ENCODE measurements around the gene SLC17A9. TPM values are rescaled to one million over a fixed set of nuclear protein-coding genes. Genes with fewer than 3 reads are reported as not detected.
"Not testable (repeated sequence)": the region's sequence is repeated elsewhere in the genome, so short reads cannot be mapped to it uniquely, and the experiment has no call there.

The SLC17A9 gene
- total RNA-seq, 1 donor from 2014 or later, result 0.76 TPM

DNA sequence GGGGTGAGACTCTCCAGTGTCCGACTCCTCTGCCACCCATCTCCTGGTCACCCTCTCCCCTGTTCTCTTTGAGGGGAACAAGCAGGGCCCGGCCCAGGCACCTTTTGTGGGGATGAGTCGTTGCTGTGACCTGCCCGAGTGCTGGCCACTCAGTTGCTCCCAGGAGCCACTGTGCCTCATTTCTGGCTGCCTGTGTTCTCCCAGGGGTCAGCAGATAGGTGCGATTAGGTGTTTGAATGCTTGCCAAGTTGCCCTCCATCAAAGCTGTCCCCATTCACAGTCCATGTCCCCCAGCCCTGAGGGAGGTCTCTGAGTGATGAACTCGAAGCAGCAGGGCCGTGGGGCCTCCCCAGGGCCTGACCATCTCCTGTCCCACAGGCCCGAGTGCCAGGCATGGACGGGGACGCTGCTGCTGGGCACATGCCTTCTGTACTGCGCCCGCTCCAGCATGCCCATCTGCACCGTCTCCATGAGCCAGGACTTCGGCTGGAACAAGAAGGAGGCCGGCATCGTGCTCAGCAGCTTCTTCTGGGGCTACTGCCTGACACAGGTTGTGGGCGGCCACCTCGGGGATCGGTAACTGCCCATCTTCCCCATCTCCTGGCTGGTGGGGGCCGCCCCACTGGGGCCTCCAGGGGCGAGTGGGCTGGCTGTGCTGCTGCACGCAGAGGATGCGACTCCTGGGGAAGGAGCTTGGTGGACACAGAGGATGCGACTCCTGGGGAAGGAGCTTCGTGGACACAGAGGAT is 4.1 kb downstream of the SLC17A9 start:
- no peak for ATAC-seq

DNA sequence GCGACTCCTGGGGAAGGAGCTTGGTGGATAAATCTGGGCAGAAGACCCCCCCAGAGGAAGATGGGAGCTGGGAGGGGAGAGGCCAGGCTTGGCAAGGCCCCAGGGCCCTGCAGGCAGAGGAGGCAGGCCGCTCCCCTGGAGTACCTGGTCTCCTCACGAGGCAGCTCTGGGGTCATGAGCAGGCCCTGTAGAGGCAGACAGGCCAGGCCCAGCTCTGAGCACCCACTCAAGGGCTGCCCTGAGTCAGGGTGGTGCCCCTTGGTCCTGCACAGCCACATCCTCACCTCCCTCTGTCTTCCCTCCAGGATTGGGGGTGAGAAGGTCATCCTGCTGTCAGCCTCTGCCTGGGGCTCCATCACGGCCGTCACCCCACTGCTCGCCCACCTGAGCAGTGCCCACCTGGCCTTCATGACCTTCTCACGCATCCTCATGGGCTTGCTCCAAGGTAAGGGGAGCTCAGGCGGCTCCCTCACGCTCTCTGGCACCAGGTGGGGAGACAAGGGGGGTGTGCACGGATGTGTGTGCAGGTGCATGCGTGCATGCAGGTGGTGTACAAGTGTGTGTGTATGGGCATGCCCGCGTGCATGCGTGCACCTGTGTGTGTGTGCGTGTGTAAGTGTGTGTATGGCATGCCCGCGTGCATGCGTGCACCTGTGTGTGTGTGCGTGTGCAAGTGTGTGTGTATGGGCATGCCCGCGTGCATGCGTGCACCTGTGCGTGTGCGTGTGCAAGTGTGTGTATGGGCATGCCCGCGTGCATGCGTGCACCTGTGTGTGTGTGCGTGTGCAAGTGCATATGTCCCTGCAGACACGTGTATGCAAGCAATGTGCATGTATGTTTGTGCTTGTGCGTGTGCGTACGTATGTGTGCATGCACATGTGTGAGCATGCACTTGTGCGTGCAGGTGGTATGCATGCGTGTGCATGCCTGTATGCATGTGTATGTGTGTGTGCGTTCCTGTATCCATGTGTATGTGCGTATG is 4.9 kb downstream of the SLC17A9 start:
- no peak for ATAC-seq

DNA sequence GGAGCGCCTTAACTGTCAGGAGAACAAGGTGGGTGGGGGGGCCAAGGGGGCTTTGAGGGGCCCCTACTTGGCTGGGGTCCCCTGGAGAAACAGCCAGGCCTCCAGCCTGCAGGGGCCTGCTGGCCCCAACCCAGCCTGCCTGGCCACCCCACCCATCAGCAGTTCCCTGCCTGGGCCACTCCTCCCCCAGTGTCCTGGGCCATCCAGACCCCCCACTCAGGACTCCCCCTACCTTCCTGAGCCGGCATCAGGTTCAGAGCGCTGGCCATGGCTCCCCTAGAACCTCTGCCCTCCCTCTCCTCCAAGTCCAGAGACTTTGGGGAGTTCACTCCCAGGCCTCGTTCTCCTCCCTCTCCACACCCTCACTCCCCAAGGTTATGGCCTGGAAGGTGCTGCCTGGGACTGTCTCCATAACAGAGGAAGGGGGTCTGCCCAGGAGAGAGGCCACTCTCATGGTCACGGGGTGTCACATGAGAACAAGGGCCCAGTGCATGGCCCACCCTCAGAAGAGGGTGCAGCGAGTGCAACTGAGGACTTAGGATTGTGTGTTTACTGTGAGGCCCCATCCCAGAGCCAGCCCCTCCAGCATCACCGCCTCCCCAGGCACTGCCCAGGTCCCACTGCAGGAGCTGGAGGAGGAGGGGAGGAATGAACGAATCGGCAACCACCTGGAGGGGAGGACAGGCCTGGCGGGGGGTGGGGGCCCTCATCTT is 6.0 kb downstream of the SLC17A9 start:
- ATAC-seq, result no peak

- ATAC-seq, result no peak
Observed at GRCh38 chr20:62959101-62959971, 6.8 kb downstream of the SLC17A9 start.

DNA sequence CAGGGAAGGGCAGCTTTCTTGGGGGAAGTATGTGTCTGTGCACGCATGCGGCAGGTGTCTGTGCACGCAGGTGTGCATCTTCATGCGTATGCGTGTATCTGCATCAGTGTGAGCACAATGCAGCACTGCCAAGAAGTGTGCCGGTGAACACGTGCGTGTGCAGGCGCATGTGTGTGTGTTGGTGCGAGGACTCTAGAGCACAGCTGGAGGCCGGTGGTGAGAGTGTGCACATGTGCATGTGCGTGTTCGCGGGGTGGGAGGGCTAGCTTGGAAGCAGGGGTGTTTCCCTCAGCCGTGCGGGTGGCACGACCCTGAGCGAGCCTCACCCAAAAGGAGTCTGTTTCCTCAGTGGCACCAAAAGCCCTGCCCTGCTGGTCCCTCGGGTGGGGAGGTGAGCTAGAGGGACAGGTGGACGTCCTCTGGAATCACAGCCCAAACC is 7.5 kb downstream of the SLC17A9 start:
- no peak for ATAC-seq

DNA sequence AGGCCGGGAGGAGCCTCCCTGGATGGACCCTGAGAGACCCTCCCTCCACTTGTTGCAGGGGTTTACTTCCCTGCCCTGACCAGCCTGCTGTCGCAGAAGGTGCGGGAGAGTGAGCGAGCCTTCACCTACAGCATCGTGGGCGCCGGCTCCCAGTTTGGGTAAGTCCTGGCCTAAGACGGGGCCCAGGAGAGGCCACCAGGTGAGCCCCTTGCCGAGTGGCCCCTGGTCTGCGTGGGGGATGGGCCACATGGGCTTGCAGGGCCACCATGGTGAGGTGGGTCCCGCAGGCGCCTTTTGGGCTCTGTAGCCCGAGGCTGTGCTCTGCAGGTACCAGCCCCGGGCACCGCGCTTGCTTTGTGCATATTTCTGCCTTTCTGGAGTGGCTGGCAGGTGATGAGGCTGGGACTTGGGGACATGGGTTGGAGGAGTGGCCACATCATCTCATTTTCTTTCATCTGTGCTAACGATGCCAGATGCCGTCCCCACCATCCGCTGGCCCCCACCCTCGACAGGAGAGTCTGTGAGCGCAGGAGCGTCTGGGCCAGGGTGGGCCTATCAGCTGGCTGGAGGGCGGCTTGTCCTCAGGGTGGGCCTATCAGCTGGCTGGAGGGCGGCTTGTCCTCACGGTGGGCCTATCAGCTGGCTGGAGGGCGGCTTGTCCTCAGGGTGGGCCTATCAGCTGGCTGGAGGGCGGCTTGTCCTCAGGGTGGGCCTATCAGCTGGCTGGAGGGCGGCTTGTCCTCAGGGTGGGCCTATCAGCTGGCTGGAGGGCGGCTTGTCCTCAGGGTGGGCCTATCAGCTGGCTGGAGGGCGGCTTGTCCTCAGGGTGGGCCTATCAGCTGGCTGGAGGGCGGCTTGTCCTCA is 8.2 kb downstream of the SLC17A9 start:
- not testable (repeated sequence) for ATAC-seq

DNA sequence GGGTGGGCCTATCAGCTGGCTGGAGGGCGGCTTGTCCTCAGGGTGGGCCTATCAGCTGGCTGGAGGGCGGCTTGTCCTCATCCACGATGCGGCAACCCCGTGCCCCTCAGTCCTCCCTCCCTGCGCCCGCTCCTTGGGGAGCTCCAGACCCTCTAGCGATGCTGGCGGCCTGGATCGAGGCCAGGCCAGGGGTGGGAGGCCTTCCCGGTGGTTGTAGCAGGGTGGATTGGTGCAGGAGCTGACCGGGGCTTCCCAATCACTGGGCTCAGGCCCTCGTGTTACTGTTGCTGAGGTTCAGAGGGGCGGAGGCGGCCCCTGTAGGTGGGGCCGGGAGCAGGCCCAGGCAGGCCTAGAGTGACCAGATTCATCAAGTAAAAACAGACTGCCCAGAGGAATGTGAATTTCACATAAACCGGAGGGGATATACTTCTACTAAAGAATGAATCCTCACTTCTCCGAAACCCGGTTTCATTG is 8.8 kb downstream of the SLC17A9 start:
- ATAC-seq, result no peak

GRCh38 chr20:62961799-62962198 is 9.3 kb downstream of the SLC17A9 start:
- no peak for ATAC-seq

DNA sequence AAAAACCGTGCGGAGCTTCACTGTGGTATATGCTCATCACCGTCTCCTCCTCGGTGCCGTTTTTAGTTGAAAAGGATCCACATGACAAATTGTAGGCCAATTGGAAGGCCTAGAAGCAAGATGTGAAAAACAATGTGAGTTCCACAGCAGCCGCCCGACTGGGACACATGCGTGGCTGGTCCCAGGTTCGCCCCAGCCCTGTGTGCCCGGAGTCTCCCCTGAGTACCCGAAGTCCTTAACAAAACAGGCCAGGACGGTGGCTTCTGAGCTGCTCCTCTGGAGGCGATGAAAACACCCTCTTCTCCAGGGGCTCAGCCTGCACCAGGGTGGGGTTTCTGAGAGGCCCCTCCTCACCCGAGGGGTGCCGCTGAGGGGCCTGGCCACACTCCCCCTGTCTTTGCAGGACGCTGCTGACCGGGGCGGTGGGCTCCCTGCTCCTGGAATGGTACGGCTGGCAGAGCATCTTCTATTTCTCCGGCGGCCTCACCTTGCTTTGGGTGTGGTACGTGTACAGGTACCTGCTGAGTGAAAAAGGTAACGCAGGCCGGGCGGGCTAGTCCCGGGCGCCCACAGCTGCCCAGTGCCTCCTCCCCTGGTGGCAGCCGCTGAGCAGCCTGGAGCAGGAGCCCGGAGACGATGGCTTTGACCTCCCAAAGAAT is 9.8 kb downstream of the SLC17A9 start:
- no peak for ATAC-seq

- no peak for ATAC-seq
Observed at GRCh38 chr20:62962891-62963613, 10.5 kb downstream of the SLC17A9 start.

GRCh38 chr20:62963614-62964397 is 11.3 kb downstream of the SLC17A9 start:
- ATAC-seq, result no peak

- ATAC-seq, result no peak
Observed at GRCh38 chr20:62964700-62965099, 12.2 kb downstream of the SLC17A9 start.

- no peak for ATAC-seq
Observed at GRCh38 chr20:62965363-62965771, 12.9 kb downstream of the SLC17A9 start.

- no peak for ATAC-seq
Observed at GRCh38 chr20:62966212-62967148, 14.0 kb downstream of the SLC17A9 start.

DNA sequence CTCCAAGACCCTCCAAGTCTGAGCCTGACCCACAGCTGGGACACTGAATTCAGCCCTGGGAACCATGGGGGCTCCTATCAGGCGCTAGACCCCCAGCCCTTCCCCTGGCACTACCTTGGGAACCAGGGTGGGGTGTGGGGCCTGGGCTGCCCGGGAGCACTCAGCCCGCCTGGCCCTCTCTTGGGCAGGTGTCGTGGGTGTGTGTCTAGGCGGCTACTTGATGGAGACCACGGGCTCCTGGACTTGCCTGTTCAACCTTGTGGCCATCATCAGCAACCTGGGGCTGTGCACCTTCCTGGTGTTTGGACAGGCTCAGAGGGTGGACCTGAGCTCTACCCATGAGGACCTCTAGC is 14.6 kb downstream of the SLC17A9 start:
- ATAC-seq, result no peak

- no peak for ATAC-seq
Observed at GRCh38 chr20:62967628-62968351, 15.3 kb downstream of the SLC17A9 start.
